HG02884 (cell line): Measurements from ENCODE around the gene POR.
"Not testable (repeated sequence)": the region's sequence is repeated elsewhere in the genome, so short reads cannot be mapped to it uniquely, and the experiment has no call there.

Source experiments
- ATAC-seq: cut with Tn5 transposase; IDR thresholded peaks from one replicate; pipeline ENCODE4 v1.9.1; 2021; ENCODE audit warnings: mild to moderate bottlenecking, moderate library complexity; ENCODE audit not compliant: unreplicated experiment

Gene POR

GRCh38 chr7:76016191-76016947 is 101.4 kb downstream of the POR start:
- ATAC-seq, result no peak

- not testable (repeated sequence) for ATAC-seq
These were observed 103.6 kb downstream of the POR start for GRCh38 chr7:76018520-76018919.

- no peak for ATAC-seq
These were observed 105.2 kb downstream of the POR start for GRCh38 chr7:76020031-76020714.

- ATAC-seq, result no peak
These were observed 107.2 kb downstream of the POR start for GRCh38 chr7:76022026-76022780.

- ATAC-seq, result no peak
These were observed 108.0 kb downstream of the POR start for GRCh38 chr7:76023002-76023401.

- ATAC-seq, result not testable (repeated sequence)
These were observed 114.7 kb downstream of the POR start for GRCh38 chr7:76029682-76030081.

- no peak for ATAC-seq
These were observed 117.0 kb downstream of the POR start for GRCh38 chr7:76031964-76032363.
